ENCODE data around the gene KRT78. TPM values are rescaled to one million over a fixed set of nuclear protein-coding genes. Genes with fewer than 3 reads are reported as not detected.
A peak's percentile ranks its signal among the peaks of the same experiment; 100 is the strongest.

KRT78 gene
- total RNA-seq, 1 experiment from 2014 or later: 0.34 TPM

GRCh38 chr12:52832985-52833905, 15.5 kb downstream of the KRT78 start:
- no peak for DNase-seq (ENCODE audit: low read depth, low spot score)
- in situ Hi-C loops (cut with HindIII; ENCODE audit: low pct_unique_long_range_greater_than_20kb, low sequenced_read_pairs): no loop called here

GRCh38 chr12:52832451-52832850, 16.3 kb downstream of the KRT78 start:
- DNase-seq (ENCODE audit: low read depth, low spot score): no peak
- in situ Hi-C loops (cut with HindIII; ENCODE audit: low pct_unique_long_range_greater_than_20kb, low sequenced_read_pairs): no loop called here

- in situ Hi-C loops (cut with HindIII; ENCODE audit: low pct_unique_long_range_greater_than_20kb, low sequenced_read_pairs): no loop called here
- no peak for DNase-seq (ENCODE audit: low read depth, low spot score)
Measured at GRCh38 chr12:52831251-52831650, 17.5 kb downstream of the KRT78 start.

GRCh38 chr12:52829986-52830770, 18.6 kb downstream of the KRT78 start:
- no peak for DNase-seq (ENCODE audit: low read depth, low spot score)
- in situ Hi-C loops (cut with HindIII; ENCODE audit: low pct_unique_long_range_greater_than_20kb, low sequenced_read_pairs): no loop called here

GRCh38 chr12:52828591-52829021, 20.2 kb downstream of the KRT78 start:
- DNase-seq (ENCODE audit: low read depth, low spot score): peak; percentile 65
- in situ Hi-C loops (cut with HindIII; ENCODE audit: low pct_unique_long_range_greater_than_20kb, low sequenced_read_pairs): no loop called here

- in situ Hi-C loops (cut with HindIII; ENCODE audit: low pct_unique_long_range_greater_than_20kb, low sequenced_read_pairs): no loop called here
- no peak for DNase-seq (ENCODE audit: low read depth, low spot score)
Measured at GRCh38 chr12:52828156-52828555, 20.6 kb downstream of the KRT78 start.

GRCh38 chr12:52827499-52828090, 21.2 kb downstream of the KRT78 start:
- DNase-seq (ENCODE audit: low read depth, low spot score): no peak
- in situ Hi-C loops (cut with HindIII; ENCODE audit: low pct_unique_long_range_greater_than_20kb, low sequenced_read_pairs): no loop called here

- no peak for DNase-seq (ENCODE audit: low read depth, low spot score)
- in situ Hi-C loops (cut with HindIII; ENCODE audit: low pct_unique_long_range_greater_than_20kb, low sequenced_read_pairs): no loop called here
Measured at GRCh38 chr12:52826611-52827498, 21.9 kb downstream of the KRT78 start.

GRCh38 chr12:52825961-52826360, 22.8 kb downstream of the KRT78 start:
- in situ Hi-C loops (cut with HindIII; ENCODE audit: low pct_unique_long_range_greater_than_20kb, low sequenced_read_pairs): no loop called here
- no peak for DNase-seq (ENCODE audit: low read depth, low spot score)

GRCh38 chr12:52824741-52825410, 23.9 kb downstream of the KRT78 start:
- no peak for DNase-seq (ENCODE audit: low read depth, low spot score)
- in situ Hi-C loops (cut with HindIII; ENCODE audit: low pct_unique_long_range_greater_than_20kb, low sequenced_read_pairs): no loop called here

GRCh38 chr12:52823761-52824450, 24.9 kb downstream of the KRT78 start:
- no peak for DNase-seq (ENCODE audit: low read depth, low spot score)
- in situ Hi-C loops (cut with HindIII; ENCODE audit: low pct_unique_long_range_greater_than_20kb, low sequenced_read_pairs): no loop called here

GRCh38 chr12:52822771-52823510, 25.9 kb downstream of the KRT78 start:
- in situ Hi-C loops (cut with HindIII; ENCODE audit: low pct_unique_long_range_greater_than_20kb, low sequenced_read_pairs): no loop called here
- DNase-seq (ENCODE audit: low read depth, low spot score): no peak

GRCh38 chr12:52821826-52822660, 26.8 kb downstream of the KRT78 start:
- DNase-seq (ENCODE audit: low read depth, low spot score): no peak

GRCh38 chr12:52821071-52821730, 27.6 kb downstream of the KRT78 start:
- in situ Hi-C loops (cut with HindIII; ENCODE audit: low pct_unique_long_range_greater_than_20kb, low sequenced_read_pairs): no loop called here
- no peak for DNase-seq (ENCODE audit: low read depth, low spot score)

More at GRCh38 chr12:52821826-52822660, 26.8 kb downstream of the KRT78 start:
- in situ Hi-C loops (cut with HindIII; ENCODE audit: low pct_unique_long_range_greater_than_20kb, low sequenced_read_pairs): no loop called here

Measured in SK-MEL-5 (cell line).